Caco-2 (cell line): ENCODE measurements around the gene TEAD1. TPM values are rescaled to one million over a fixed set of nuclear protein-coding genes. Genes with fewer than 3 reads are reported as not detected.

Source experiments
- BruUV-seq: library from RNA; stranded (reverse); fragments of 400-500 nt; replicated peaks from 2 replicates; lab custom pipeline; 2021; lab: Mats Ljungman, UMichigan
- CTCF ChIA-PET: fragments of 300-600 bp; sonication (Branson Sonifier 250); formaldehyde crosslinking; loops from one replicate; lab custom pipeline; 2022; ENCODE audit warnings: antibody characterized with exemption; lab: Charles Lee
- POLR2A ChIA-PET: fragments of 300-600 bp; sonication (Branson Sonifier 250); formaldehyde crosslinking; loops from one replicate; lab custom pipeline; 2022; ENCODE audit warnings: antibody characterized with exemption; lab: Charles Lee
- DNase-seq, 2 experiments: peaks; one replicate each; pipeline versions ENCODE4 v3.0.0 to v3.0.0-alpha.2; 2020 to 2022
- H3K27me3 ChIP-seq: replicated peaks from 2 replicates; pipeline ENCODE4 v1.6.0; 2011; ENCODE audit warnings: low read length; ENCODE audit not compliant: control insufficient read depth, insufficient read depth
- H3K36me3 ChIP-seq: 2 replicates; pipeline ENCODE4 v1.5.1; 2011; ENCODE audit warnings: low read length; ENCODE audit not compliant: control insufficient read depth, insufficient read depth
- H3K4me1 ChIP-seq: fragments of 250-450 bp; sonication (Bioruptor Pico); 2 replicates; pipeline ENCODE4 v1.5.1; 2020; ENCODE audit warnings: mild to moderate bottlenecking
- H3K4me3 ChIP-seq: 2 replicates; pipeline ENCODE4 v1.5.1; 2011; ENCODE audit warnings: low read depth, mild to moderate bottlenecking, control low read depth, low read length
- H3K9me3 ChIP-seq: fragments of 250-450 bp; sonication (Bioruptor Pico); 2 replicates; pipeline ENCODE4 v1.5.1; 2020; ENCODE audit warnings: mild to moderate bottlenecking, moderate library complexity
- H3K27ac Mint-ChIP-seq: one replicate; pipeline ENCODE4 v1.8.0; 2022; ENCODE audit warnings: mixed read lengths; ENCODE audit not compliant: unreplicated experiment
- H3K27me3 Mint-ChIP-seq: one replicate; pipeline ENCODE4 v1.8.0; 2022; ENCODE audit warnings: mixed read lengths; ENCODE audit not compliant: insufficient read depth, unreplicated experiment
- H3K36me3 Mint-ChIP-seq: one replicate; pipeline ENCODE4 v1.8.0; 2022; ENCODE audit warnings: mild to moderate bottlenecking, mixed read lengths; ENCODE audit not compliant: insufficient read depth, unreplicated experiment
- H3K4me1 Mint-ChIP-seq: one replicate; pipeline ENCODE4 v1.8.0; 2022; ENCODE audit warnings: low read depth, mixed read lengths; ENCODE audit not compliant: unreplicated experiment
- H3K4me3 Mint-ChIP-seq: one replicate; pipeline ENCODE4 v1.8.0; 2022; ENCODE audit warnings: mild to moderate bottlenecking, moderate library complexity, mixed read lengths; ENCODE audit not compliant: unreplicated experiment
- H3K9me3 Mint-ChIP-seq: one replicate; pipeline ENCODE4 v1.8.0; 2022; ENCODE audit warnings: mixed read lengths; ENCODE audit not compliant: unreplicated experiment
- intact Hi-C: fragments of 100-400 bp; cut with micrococcal nuclease; formaldehyde crosslinking; loops from one replicate; pipeline ENCODE4 v1.10.0; 2022; ENCODE audit not compliant: unreplicated experiment
- total RNA-seq: library from RNA; stranded (reverse); gene quantifications from 2 replicates; pipeline ENCODE4 v1.2.3, GENCODE V29; 2022
- TF ChIP-seq, protein P1 (sequence below), 2 experiments: fragments of 200-600 bp in 1 of 2; IDR thresholded peaks; 1 replicate in 1 of 2; 2 replicates in 1 of 2; pipeline versions ENCODE4 v1.5.1 to v1.8.0; 2011 to 2022; ENCODE audit warnings: antibody characterized with exemption in 1 of 2, control low read depth in 1 of 2, inconsistent platforms in 1 of 2, low read depth in 1 of 2, low read length in 1 of 2, mild to moderate bottlenecking in 1 of 2, moderate library complexity in 1 of 2; ENCODE audit not compliant: insufficient read depth in 1 of 2, severe bottlenecking in 1 of 2, unreplicated experiment in 1 of 2

The TEAD1 gene
- total RNA-seq, 1 experiment from 2014 or later = 144 TPM

- Mint-ChIP-seq H3K9me3 (no peaks in the 10 kb centered on the region), H3K36me3 (peaks cover 37% of the 10 kb centered on the region), H3K4me1 (peaks cover 20% of the 10 kb centered on the region), H3K27me3 (no peaks in the 10 kb centered on the region), H3K27ac (no peak overlapping the region), H3K4me3 (no peak overlapping the region)
- intact Hi-C loops = loop anchor here (5.0 kb wide), 1 partner anchor 82 kb away; no protein-coding TSS in a partner anchor
- Histone ChIP-seq H3K36me3 (no peaks in the 10 kb centered on the region), H3K27me3 (no peaks in the 10 kb centered on the region), H3K4me1 (peaks cover 39% of the 10 kb centered on the region), H3K4me3 (no peak overlapping the region), H3K9me3 (no peaks in the 10 kb centered on the region)
- TF ChIP-seq, protein P1, sequence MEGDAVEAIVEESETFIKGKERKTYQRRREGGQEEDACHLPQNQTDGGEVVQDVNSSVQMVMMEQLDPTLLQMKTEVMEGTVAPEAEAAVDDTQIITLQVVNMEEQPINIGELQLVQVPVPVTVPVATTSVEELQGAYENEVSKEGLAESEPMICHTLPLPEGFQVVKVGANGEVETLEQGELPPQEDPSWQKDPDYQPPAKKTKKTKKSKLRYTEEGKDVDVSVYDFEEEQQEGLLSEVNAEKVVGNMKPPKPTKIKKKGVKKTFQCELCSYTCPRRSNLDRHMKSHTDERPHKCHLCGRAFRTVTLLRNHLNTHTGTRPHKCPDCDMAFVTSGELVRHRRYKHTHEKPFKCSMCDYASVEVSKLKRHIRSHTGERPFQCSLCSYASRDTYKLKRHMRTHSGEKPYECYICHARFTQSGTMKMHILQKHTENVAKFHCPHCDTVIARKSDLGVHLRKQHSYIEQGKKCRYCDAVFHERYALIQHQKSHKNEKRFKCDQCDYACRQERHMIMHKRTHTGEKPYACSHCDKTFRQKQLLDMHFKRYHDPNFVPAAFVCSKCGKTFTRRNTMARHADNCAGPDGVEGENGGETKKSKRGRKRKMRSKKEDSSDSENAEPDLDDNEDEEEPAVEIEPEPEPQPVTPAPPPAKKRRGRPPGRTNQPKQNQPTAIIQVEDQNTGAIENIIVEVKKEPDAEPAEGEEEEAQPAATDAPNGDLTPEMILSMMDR (IDR thresholded peaks at IDR 0.05; ENCODE audit: insufficient read depth in 1 of 2, low read depth in 1 of 2, low read length in 1 of 2, severe bottlenecking in 1 of 2, unreplicated experiment in 1 of 2) = no peak
- DNase-seq = no peak
- CTCF ChIA-PET = no interaction called here
- BruUV-seq = no TSS peak
- POLR2A ChIA-PET = interaction anchor here (1.0 kb wide), 1 partner anchor 31 kb away, joined by 3 read pairs; no protein-coding TSS in a partner anchor
Observed at GRCh38 chr11:12768726-12769673, 94.8 kb downstream of the TEAD1 start.

DNA sequence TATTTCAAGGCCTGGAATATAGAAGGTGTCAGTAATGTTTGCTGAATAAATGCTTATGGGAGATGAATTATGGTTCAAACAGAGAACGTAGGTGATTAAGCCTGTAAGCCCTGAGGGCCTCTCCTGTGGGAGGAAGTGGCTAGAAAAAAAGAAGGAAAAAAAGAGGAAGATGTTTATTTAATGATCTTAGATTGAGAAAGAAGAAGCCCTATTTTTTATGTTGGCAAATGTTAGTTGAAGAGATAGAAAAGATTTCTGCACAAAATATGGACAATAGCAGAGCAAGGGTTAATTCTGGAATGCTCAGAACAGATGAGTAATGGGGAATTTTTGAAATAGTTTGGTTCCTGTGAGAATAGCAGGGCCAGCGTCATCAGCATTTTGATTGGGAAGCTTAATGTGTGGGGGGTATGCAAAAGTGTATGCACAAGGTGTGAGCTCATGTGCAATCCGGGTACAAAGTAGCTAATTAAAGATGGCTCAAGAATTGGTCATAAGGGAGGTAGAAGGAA, 95.7 kb downstream of the TEAD1 start:
- Histone ChIP-seq H3K4me1 (peaks cover 39% of the 10 kb centered on the region), H3K27me3 (no peaks in the 10 kb centered on the region), H3K9me3 (no peaks in the 10 kb centered on the region), H3K4me3 (no peak overlapping the region), H3K36me3 (no peaks in the 10 kb centered on the region)
- H3K9me3 Mint-ChIP-seq = no peaks in the 10 kb centered on the region
- no peaks in the 10 kb centered on the region for H3K27me3 Mint-ChIP-seq
- POLR2A ChIA-PET = interaction anchor here (0.6 kb wide), 1 partner anchor 59 kb away, joined by 4 read pairs; no protein-coding TSS in a partner anchor
- peaks cover 30% of the 10 kb centered on the region for H3K36me3 Mint-ChIP-seq
- intact Hi-C loops = loop anchor here (2.0 to 5.0 kb wide), 2 partner anchors 33 to 83 kb away; no protein-coding TSS in a partner anchor
- CTCF ChIA-PET = interaction anchor here (0.6 to 0.8 kb wide), 2 partner anchors 86 to 438 kb away, joined by 3 read pairs; no protein-coding TSS in a partner anchor
- BruUV-seq = no TSS peak
- TF ChIP-seq, protein P1 (IDR thresholded peaks at IDR 0.05; ENCODE audit: insufficient read depth in 1 of 2, low read depth in 1 of 2, low read length in 1 of 2, severe bottlenecking in 1 of 2, unreplicated experiment in 1 of 2) = no peak
- H3K4me1 Mint-ChIP-seq = peaks cover 27% of the 10 kb centered on the region
- peak in 1 of 2 experiments; percentile 22 for DNase-seq
- no peak overlapping the region for H3K4me3 Mint-ChIP-seq
- no peak overlapping the region for H3K27ac Mint-ChIP-seq

DNA sequence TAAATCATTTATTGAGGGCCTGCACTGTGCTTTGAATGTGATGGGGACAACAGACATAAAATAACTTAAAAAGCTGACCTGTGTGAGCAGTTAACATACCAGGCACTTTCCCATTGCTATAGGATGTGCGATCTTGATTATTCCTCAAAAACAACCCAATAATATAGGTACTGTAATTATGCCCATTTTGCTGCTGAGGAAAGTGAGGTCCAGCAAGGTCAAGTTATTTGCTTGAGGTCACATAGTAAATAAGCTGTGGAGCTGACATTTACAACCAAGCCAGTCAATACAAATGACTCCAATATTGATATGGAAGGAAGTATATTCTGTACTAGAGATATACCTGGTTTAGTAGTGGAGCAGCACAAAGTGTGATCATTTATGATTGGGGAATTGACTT, 96.2 kb downstream of the TEAD1 start:
- Mint-ChIP-seq H3K36me3 (peaks cover 25% of the 10 kb centered on the region), H3K4me3 (no peak overlapping the region), H3K27ac (no peak overlapping the region), H3K9me3 (no peaks in the 10 kb centered on the region), H3K27me3 (no peaks in the 10 kb centered on the region), H3K4me1 (peaks cover 32% of the 10 kb centered on the region)
- intact Hi-C loops = loop anchor here (2.0 kb wide), 1 partner anchor 32 kb away; no protein-coding TSS in a partner anchor
- DNase-seq = no peak
- Histone ChIP-seq H3K4me1 (peaks cover 39% of the 10 kb centered on the region), H3K9me3 (no peaks in the 10 kb centered on the region), H3K27me3 (no peaks in the 10 kb centered on the region), H3K4me3 (no peak overlapping the region), H3K36me3 (no peaks in the 10 kb centered on the region)
- ChIA-PET CTCF (interaction anchor here (0.6 to 0.8 kb wide), 2 partner anchors 87 to 439 kb away, joined by 3 read pairs; no protein-coding TSS in a partner anchor), POLR2A (interaction anchor here (0.6 kb wide), 1 partner anchor 58 kb away, joined by 4 read pairs; no protein-coding TSS in a partner anchor)
- TF ChIP-seq, protein P1 (IDR thresholded peaks at IDR 0.05; ENCODE audit: insufficient read depth in 1 of 2, low read depth in 1 of 2, low read length in 1 of 2, severe bottlenecking in 1 of 2, unreplicated experiment in 1 of 2) = no peak
- BruUV-seq = no TSS peak
